GM12872 (cell line): Measurements from ENCODE around the gene THEM4.

ENCODE experiments used
- CTCF ChIP-seq: IDR thresholded peaks from 3 replicates; pipeline ENCODE4 v1.5.1; 2011; ENCODE audit warnings: low read depth, mild to moderate bottlenecking, low read length, moderate library complexity; ENCODE audit not compliant: insufficient read depth

Gene THEM4

GRCh38 chr1:151885479-151885878, 23.8 kb downstream of the THEM4 start:
- TF ChIP-seq CTCF: no peak

GRCh38 chr1:151882466-151882865, 26.8 kb downstream of the THEM4 start:
- TF ChIP-seq CTCF: no peak

- TF ChIP-seq CTCF: no peak
These were observed 27.8 kb downstream of the THEM4 start for GRCh38 chr1:151881479-151881878.

- no peak for TF ChIP-seq CTCF
These were observed 33.8 kb downstream of the THEM4 start for GRCh38 chr1:151875419-151876097.

- no peak for TF ChIP-seq CTCF
These were observed 37.9 kb downstream of the THEM4 start for GRCh38 chr1:151871284-151872030.

- TF ChIP-seq CTCF: no peak
These were observed 40.8 kb downstream of the THEM4 start for GRCh38 chr1:151868486-151868885.

GRCh38 chr1:151867765-151868411, 41.4 kb downstream of the THEM4 start:
- no peak for TF ChIP-seq CTCF
